Neuronal stem cell (in vitro differentiated cells): ENCODE data around the gene TMEM256.

Experiments
- DNase-seq: peaks from one replicate; pipeline ENCODE4 v3.0.0-alpha.2; 2013; ENCODE audit warnings: low spot score
- H2AFZ ChIP-seq: one replicate; pipeline ENCODE4 v1.6.1; 2013; ENCODE audit warnings: mild to moderate bottlenecking, low read length, inconsistent platforms
- H2AK5ac ChIP-seq: 2 replicates; pipeline ENCODE4 v1.6.1; 2013; ENCODE audit warnings: low read depth, mild to moderate bottlenecking, inconsistent platforms, low read length, moderate library complexity, mixed read lengths
- H2BK120ac ChIP-seq: 2 replicates; pipeline ENCODE4 v1.6.1; 2013; ENCODE audit warnings: low read depth, mild to moderate bottlenecking, inconsistent platforms, low read length, moderate library complexity, mixed read lengths
- H2BK12ac ChIP-seq: one replicate; pipeline ENCODE4 v1.6.1; 2013; ENCODE audit warnings: low read length, inconsistent platforms
- H2BK15ac ChIP-seq: 2 replicates; pipeline ENCODE4 v1.6.1; 2013; ENCODE audit warnings: mild to moderate bottlenecking, low read length, inconsistent platforms, mixed read lengths
- H2BK5ac ChIP-seq: one replicate; pipeline ENCODE4 v1.6.1; 2013; ENCODE audit warnings: inconsistent platforms, mild to moderate bottlenecking, low read length, moderate library complexity
- H3K14ac ChIP-seq: one replicate; pipeline ENCODE4 v1.6.1; 2013; ENCODE audit warnings: low read length, inconsistent platforms
- H3K18ac ChIP-seq: 2 replicates; pipeline ENCODE4 v1.6.1; 2013; ENCODE audit warnings: low read length, inconsistent platforms
- H3K23ac ChIP-seq: 2 replicates; pipeline ENCODE4 v1.6.1; 2013; ENCODE audit warnings: low read depth, mild to moderate bottlenecking, mixed read lengths, low read length, inconsistent platforms; ENCODE audit not compliant: poor library complexity
- H3K27ac ChIP-seq: replicated peaks from 3 replicates; pipeline ENCODE4 v1.5.1; 2013; ENCODE audit warnings: low read length, inconsistent platforms
- H3K27me3 ChIP-seq, 3 experiments: 2 replicates each; pipeline ENCODE4 v1.6.1; 2013; ENCODE audit warnings: low read length in 3 of 3, mild to moderate bottlenecking in 2 of 3, inconsistent platforms in 1 of 3, low read depth in 1 of 3, mixed read lengths in 1 of 3, moderate library complexity in 1 of 3; ENCODE audit not compliant: control insufficient read depth in 3 of 3, insufficient read depth in 3 of 3
- H3K36me3 ChIP-seq, 2 donors: replicated peaks in 1 of 2; 2 replicates each; pipeline ENCODE4 v1.6.1; 2013; ENCODE audit warnings: low read length in 2 of 2; ENCODE audit not compliant: control insufficient read depth in 2 of 2, insufficient read depth in 2 of 2
- H3K4ac ChIP-seq: 2 replicates; pipeline ENCODE4 v1.6.1; 2013; ENCODE audit warnings: inconsistent platforms, mild to moderate bottlenecking, low read length, moderate library complexity
- H3K4me1 ChIP-seq, 2 donors: 1 replicate in 1 of 2; 2 replicates in 1 of 2; pipeline ENCODE4 v1.6.1; 2013; ENCODE audit warnings: low read length in 2 of 2, low read depth in 1 of 2; ENCODE audit not compliant: control insufficient read depth in 2 of 2, insufficient read depth in 1 of 2
- H3K4me2 ChIP-seq: one replicate; pipeline ENCODE4 v1.6.1; 2013; ENCODE audit warnings: mild to moderate bottlenecking, low read length, inconsistent platforms; ENCODE audit not compliant: insufficient read depth, poor library complexity, severe bottlenecking
- H3K4me3 ChIP-seq, 2 donors: 2 replicates each; pipeline ENCODE4 v1.5.1; 2013; ENCODE audit warnings: low read length in 2 of 2, mild to moderate bottlenecking in 2 of 2, inconsistent platforms in 1 of 2, moderate library complexity in 1 of 2
- H3K79me1 ChIP-seq: one replicate; pipeline ENCODE4 v1.6.1; 2013; ENCODE audit warnings: low read depth, mild to moderate bottlenecking, inconsistent platforms, low read length, moderate library complexity
- H3K9ac ChIP-seq: one replicate; pipeline ENCODE4 v1.6.1; 2013; ENCODE audit warnings: mild to moderate bottlenecking, low read depth, low read length, inconsistent platforms; ENCODE audit not compliant: poor library complexity
- H3K9me3 ChIP-seq, 2 donors: replicated peaks in 1 of 2; 2 replicates each; pipeline versions ENCODE3 to v1.6.1; 2013; ENCODE audit warnings: low read length in 2 of 2, mild to moderate bottlenecking in 2 of 2, inconsistent platforms in 1 of 2, low read depth in 1 of 2, mixed read lengths in 1 of 2, moderate library complexity in 1 of 2; ENCODE audit not compliant: control insufficient read depth in 2 of 2, insufficient read depth in 1 of 2
- H4K8ac ChIP-seq: one replicate; pipeline ENCODE4 v1.6.1; 2013; ENCODE audit warnings: low read depth, mild to moderate bottlenecking, inconsistent platforms, low read length, moderate library complexity
- H4K91ac ChIP-seq: one replicate; pipeline ENCODE4 v1.6.1; 2013; ENCODE audit warnings: low read length, low read depth, mild to moderate bottlenecking, inconsistent platforms; ENCODE audit not compliant: poor library complexity
- WGBS, 2 donors: extraction: QIAGEN DNeasy Blood & Tissue Kit; methylation state at CpG; one replicate each; pipeline ENCODE4 v1.1.7; 2013; ENCODE audit warnings: missing lambda C conversion rate in 2 of 2, mixed read lengths in 1 of 2; ENCODE audit not compliant: insufficient read length in 2 of 2, insufficient replicate concordance in 1 of 2; ENCODE audit errors: extremely low coverage in 2 of 2; 5-methylcytosine and 5-hydroxymethylcytosine counted together

TMEM256 gene

GRCh38 chr17:7426896-7427489 is 23.1 kb upstream of the TMEM256 start:
- no peaks in the 10 kb centered on the region for H3K36me3 ChIP-seq
- peaks cover 3% of the 10 kb centered on the region for H3K79me1 ChIP-seq
- H2BK12ac ChIP-seq: peak overlapping the region; percentile 42
- no CpG with 5 or more reads among the region's 29 CpGs for WGBS, 2 donors
- H2BK120ac ChIP-seq: no peak overlapping the region
- no peak overlapping the region for H4K8ac ChIP-seq
- H3K18ac ChIP-seq: peak overlapping the region; percentile 65
- H2BK15ac ChIP-seq: peak overlapping the region; percentile 87
- DNase-seq: no peak
- no peak overlapping the region for H3K4me2 ChIP-seq
- H3K4me1 ChIP-seq: peaks cover 0 to 1% of the 10 kb centered on the region in 2 donors
- peak overlapping the region; percentile 97 for H2AK5ac ChIP-seq
- no peaks in the 10 kb centered on the region for H3K9me3 ChIP-seq
- peak overlapping the region; percentile 79 for H2BK5ac ChIP-seq
- no peak overlapping the region for H2AFZ ChIP-seq
- H3K14ac ChIP-seq: peak overlapping the region; percentile 63
- H3K23ac ChIP-seq: peak overlapping the region; percentile 1
- no peak overlapping the region for H3K4ac ChIP-seq
- H3K4me3 ChIP-seq: no peak overlapping the region
- H3K9ac ChIP-seq: no peak overlapping the region
- no peak overlapping the region for H3K27ac ChIP-seq
- H3K27me3 ChIP-seq: no peaks in the 10 kb centered on the region
- no peak overlapping the region for H4K91ac ChIP-seq

GRCh38 chr17:7426203-7426863 is 22.4 kb upstream of the TMEM256 start:
- Histone ChIP-seq H2AK5ac (peak overlapping the region; percentile 97), H3K27me3 (no peaks in the 10 kb centered on the region), H2BK12ac (no peak overlapping the region), H3K4me2 (no peak overlapping the region), H3K4me1 (peaks cover 0 to 4% of the 10 kb centered on the region in 2 donors), H2BK15ac (peak overlapping the region; percentile 87), H3K23ac (peak overlapping the region; percentile 55), H3K79me1 (peaks cover 3% of the 10 kb centered on the region), H3K9ac (peak overlapping the region; percentile 60), H3K14ac (peak overlapping the region; percentile 56), H2BK5ac (peak overlapping the region; percentile 39), H3K27ac (no peak overlapping the region), H3K36me3 (no peaks in the 10 kb centered on the region), H3K9me3 (no peaks in the 10 kb centered on the region), H2AFZ (no peak overlapping the region), H3K4ac (no peak overlapping the region), H2BK120ac (no peak overlapping the region), H3K4me3 (no peak overlapping the region), H4K91ac (no peak overlapping the region), H4K8ac (no peak overlapping the region), H3K18ac (peak overlapping the region; percentile 38)
- no CpG with 5 or more reads among the region's 33 CpGs for WGBS, 2 donors
- no peak for DNase-seq

- WGBS, 2 donors: no CpG with 5 or more reads among the region's 8 CpGs
- Histone ChIP-seq H3K4ac (no peak overlapping the region), H4K91ac (no peak overlapping the region), H3K18ac (no peak overlapping the region), H2BK5ac (peak overlapping the region; percentile 39), H2BK15ac (no peak overlapping the region), H2BK12ac (no peak overlapping the region), H3K4me2 (no peak overlapping the region), H3K14ac (no peak overlapping the region), H4K8ac (no peak overlapping the region), H2AFZ (no peak overlapping the region), H3K23ac (no peak overlapping the region), H2AK5ac (peak overlapping the region; percentile 70), H3K79me1 (peaks cover 3% of the 10 kb centered on the region), H3K36me3 (no peaks in the 10 kb centered on the region), H3K9me3 (no peaks in the 10 kb centered on the region), H3K27me3 (no peaks in the 10 kb centered on the region), H3K9ac (no peak overlapping the region), H3K4me3 (no peak overlapping the region), H3K4me1 (peaks cover 2 to 9% of the 10 kb centered on the region in 2 donors), H3K27ac (no peak overlapping the region), H2BK120ac (no peak overlapping the region)
- no peak for DNase-seq
Observed at GRCh38 chr17:7425756-7426155, 21.9 kb upstream of the TMEM256 start.

GRCh38 chr17:7425316-7425715 is 21.4 kb upstream of the TMEM256 start, which contains the start of gene SPEM2:
Gene SPEM2, plus strand, starts transcription at chr17:7425616. Its CDS starts 73 bp downstream, at chr17:7425689.
- Histone ChIP-seq H3K9ac (no peak within 1 kb of the TSS), H3K27me3 (no peaks in the 10 kb centered on the region), H3K4ac (no peak within 1 kb of the TSS), H4K91ac (no peak within 1 kb of the TSS), H3K36me3 (no peaks in the 10 kb centered on the region), H2BK5ac (peak within 1 kb of the TSS; percentile 39), H3K9me3 (no peaks in the 10 kb centered on the region), H2AFZ (no peak within 1 kb of the TSS), H3K23ac (peak within 1 kb of the TSS; percentile 55), H2BK12ac (no peak within 1 kb of the TSS), H3K79me1 (peaks cover 3% of the 10 kb centered on the region), H2AK5ac (peak within 1 kb of the TSS; percentile 70), H3K14ac (peak within 1 kb of the TSS; percentile 56), H3K27ac (no peak within 1 kb of the TSS), H4K8ac (no peak within 1 kb of the TSS), H3K4me2 (no peak within 1 kb of the TSS), H3K18ac (peak within 1 kb of the TSS; percentile 38), H3K4me1 (peaks cover 6 to 13% of the 10 kb centered on the region in 2 donors), H3K4me3 (peak within 1 kb of the TSS in 1 of 2 donors; percentile 35), H2BK120ac (no peak within 1 kb of the TSS), H2BK15ac (peak within 1 kb of the TSS; percentile 87)
- WGBS, 2 donors: no CpG with 5 or more reads among the region's 7 CpGs
- DNase-seq: no peak
